HepG2 (cell line): ENCODE measurements around the gene SYT1.

Source experiments
- CENPT ChIP-seq: sonication (generic); formaldehyde crosslinking; IDR thresholded peaks from 2 replicates; pipeline ENCODE4 v1.8.0; 2022; ENCODE audit warnings: low read depth, mild to moderate bottlenecking, moderate library complexity, missing genetic modification reagents
- ESRRA ChIP-seq: sonication (generic); formaldehyde crosslinking; IDR thresholded peaks from 2 replicates; pipeline ENCODE4 v1.5.1; 2020; ENCODE audit warnings: mild to moderate bottlenecking, low read depth, missing genetic modification reagents
- EZH2 ChIP-seq: conservative IDR thresholded peaks from 2 replicates; pipeline ENCODE4 v1.6.1; 2012; ENCODE audit warnings: mild to moderate bottlenecking, low read depth, low read length, moderate library complexity
- SMAD3 ChIP-seq: sonication (generic); formaldehyde crosslinking; IDR thresholded peaks from 2 replicates; pipeline ENCODE4 v1.4.0; 2020; ENCODE audit warnings: missing genetic modification reagents
- U2AF2 ChIP-seq: fragments of 200-400 bp; formaldehyde crosslinking; IDR thresholded peaks from 2 replicates; pipeline ENCODE4 v1.6.1; 2017; ENCODE audit warnings: low read depth, mild to moderate bottlenecking, low read length
- ZNF432 ChIP-seq: sonication (generic); formaldehyde crosslinking; IDR thresholded peaks from 2 replicates; pipeline ENCODE4 v1.5.0; 2020; ENCODE audit warnings: missing genetic modification reagents, mild to moderate bottlenecking, borderline replicate concordance
- ZNF768 ChIP-seq: sonication (generic); formaldehyde crosslinking; IDR thresholded peaks from 2 replicates; pipeline ENCODE4 v1.4.0; 2020; ENCODE audit warnings: missing genetic modification reagents
- ZNF841 ChIP-seq: sonication (generic); formaldehyde crosslinking; IDR thresholded peaks from 2 replicates; pipeline ENCODE4 v1.8.1; 2023; ENCODE audit warnings: missing genetic modification reagents, borderline replicate concordance

DNA sequence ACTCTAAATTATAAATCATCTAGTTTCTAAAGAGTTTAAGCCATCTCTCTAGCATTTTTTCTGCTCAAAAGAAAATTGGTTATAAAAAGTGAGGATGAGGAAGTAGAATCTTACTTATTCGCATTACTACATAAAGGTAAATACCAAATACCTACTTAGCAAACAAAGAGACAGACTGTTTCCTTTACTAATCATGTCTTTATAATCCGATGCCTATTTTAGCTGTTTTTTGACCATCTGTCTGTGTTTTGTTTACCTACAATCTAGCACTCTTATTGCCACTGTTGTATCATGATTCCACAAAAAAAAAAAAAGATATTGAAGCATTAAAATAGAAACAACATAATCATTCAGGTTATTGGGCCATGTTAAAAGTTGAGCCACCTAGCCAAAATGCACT, 430.0 kb downstream of the SYT1 start:
- TF ChIP-seq ZNF432 (CRISPR knock-in tag) (no peak), SMAD3 (CRISPR knock-in tag) (no peak), ZNF768 (no peak), CENPT (CRISPR knock-in tag) (no peak), EZH2 (no peak), ZNF841 (no peak), ESRRA (CRISPR knock-in tag) (no peak), U2AF2 (no peak)
